ENCODE measurements around the gene POLK. TPM values are rescaled to one million over a fixed set of nuclear protein-coding genes. Genes with fewer than 3 reads are reported as not detected.
A peak's percentile ranks its signal among the peaks of the same experiment; 100 is the strongest.
"Not testable (repeated sequence)": the region's sequence is repeated elsewhere in the genome, so short reads cannot be mapped to it uniquely, and the experiment has no call there.

The POLK gene
- total and polyA plus RNA-seq, 11 donors = 5.2 to 28.8 (median 19.9) TPM

- Histone ChIP-seq H3K4me1 (peaks cover 0 to 8% (median 0%) of the 10 kb centered on the region in 12 donors), H3K9me3 (peaks cover 0 to 42% (median 3%) of the 10 kb centered on the region in 12 donors), H3K27ac (no peak overlapping the region), H3K27me3 (no peaks in the 10 kb centered on the region), H3K4me3 (no peak overlapping the region), H3K36me3 (no peaks in the 10 kb centered on the region)
- intact Hi-C loops (cut with DNase I) = no loop called here
- WGBS, 4 donors = 94 to 97% (median 95%) methylated on average over 3 of the region's 3 CpGs
- peak in 2 of 4 donors; percentile 13 to 18 for ATAC-seq
- TF ChIP-seq CTCF (IDR thresholded peaks at IDR 0.05) (no peak), POLR2A (IDR thresholded peaks at IDR 0.05) (no peak)
- peak in 1 of 5 donors; percentile 15 for DNase-seq
Observed at GRCh38 chr5:75482482-75482881, 29.2 kb upstream of the POLK start.

GRCh38 chr5:75484605-75485004 is 27.1 kb upstream of the POLK start:
- Histone ChIP-seq H3K9me3 (peaks cover 0 to 55% (median 3%) of the 10 kb centered on the region in 12 donors), H3K4me1 (peaks cover 0 to 2% (median 0%) of the 10 kb centered on the region in 12 donors), H3K27me3 (no peaks in the 10 kb centered on the region), H3K27ac (no peak overlapping the region), H3K36me3 (no peaks in the 10 kb centered on the region), H3K4me3 (no peak overlapping the region)
- TF ChIP-seq POLR2A (IDR thresholded peaks at IDR 0.05) (no peak), CTCF (IDR thresholded peaks at IDR 0.05) (no peak)
- DNase-seq (no peak), ATAC-seq (no peak)
- 71 to 91% (median 79%) methylated on average over 1 of the region's 1 CpG for WGBS, 4 donors
- intact Hi-C loops (cut with DNase I) = no loop called here

GRCh38 chr5:75489847-75490246 is 21.8 kb upstream of the POLK start:
- H3K27me3 ChIP-seq, H3K4me1 ChIP-seq, ATAC-seq, DNase-seq, H3K4me3 ChIP-seq, H3K27ac ChIP-seq: not testable (repeated sequence)
- 96 to 99% (median 98%) methylated on average over 6 of the region's 6 CpGs for WGBS, 4 donors
- peaks cover 0 to 48% (median 3%) of the 10 kb centered on the region in 12 donors for H3K9me3 ChIP-seq
- intact Hi-C loops (cut with DNase I) = loop anchor here in 1 of 10 donors (10.0 kb wide), 1 partner anchor 165 kb away; no protein-coding TSS in a partner anchor
- peaks cover 0 to 15% (median 7%) of the 10 kb centered on the region in 9 donors for H3K36me3 ChIP-seq

DNA sequence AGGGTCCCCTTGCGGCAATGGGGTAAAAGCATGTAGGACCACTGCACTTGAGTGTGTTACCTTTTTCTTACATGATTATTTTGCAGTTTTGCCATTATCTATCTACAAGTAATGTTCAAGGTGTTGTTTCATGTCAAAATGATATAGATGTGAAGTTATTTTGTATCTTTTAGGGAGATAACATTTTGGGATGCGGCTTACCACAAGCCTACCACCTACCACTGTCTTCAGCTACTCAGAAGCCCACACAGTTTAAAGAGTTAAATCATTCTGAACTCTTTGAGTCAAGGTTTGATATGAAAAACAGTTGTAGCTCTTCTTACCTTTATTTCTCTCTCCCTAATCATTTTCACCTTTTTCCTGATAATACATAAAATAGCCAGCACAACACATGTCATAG is 20.1 kb upstream of the POLK start:
- Histone ChIP-seq H3K4me3 (no peak overlapping the region), H3K9me3 (peaks cover 0 to 30% (median 3%) of the 10 kb centered on the region in 12 donors), H3K36me3 (peaks cover 0 to 15% (median 7%) of the 10 kb centered on the region in 9 donors), H3K4me1 (no peaks in the 10 kb centered on the region), H3K27ac (no peak overlapping the region), H3K27me3 (no peaks in the 10 kb centered on the region)
- no peak for DNase-seq
- 94 to 99% (median 97%) methylated on average over 2 of the region's 2 CpGs for WGBS, 4 donors
- no peak for ATAC-seq
- TF ChIP-seq CTCF (IDR thresholded peaks at IDR 0.05) (no peak), POLR2A (IDR thresholded peaks at IDR 0.05) (no peak)
- intact Hi-C loops (cut with DNase I) = loop anchor here in 1 of 10 donors (10.0 kb wide), 1 partner anchor 163 kb away; no protein-coding TSS in a partner anchor

DNA sequence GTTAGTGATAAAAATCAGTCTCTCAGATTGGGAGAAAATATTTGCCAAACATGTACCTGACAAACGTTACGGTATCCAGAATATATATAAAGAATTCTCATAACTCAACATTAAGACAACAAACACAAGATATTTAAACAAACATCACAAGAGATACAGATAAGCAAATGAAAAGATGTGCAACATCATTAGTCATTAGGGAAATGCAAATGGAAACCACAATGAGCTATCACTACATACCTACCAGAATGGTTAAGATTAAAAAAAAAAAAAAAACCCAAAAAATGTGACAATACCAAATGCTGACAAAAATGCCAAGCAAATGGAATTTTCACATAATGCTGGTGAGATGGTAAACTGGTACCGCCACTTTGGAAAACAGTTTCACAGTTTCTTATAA is 15.7 kb upstream of the POLK start:
- ATAC-seq (no peak), DNase-seq (no peak)
- intact Hi-C loops (cut with DNase I) = loop anchor here in 1 of 10 donors (10.0 kb wide), 1 partner anchor 159 kb away; no protein-coding TSS in a partner anchor
- TF ChIP-seq CTCF (IDR thresholded peaks at IDR 0.05) = no peak
- no peaks in the 10 kb centered on the region for H3K27me3 ChIP-seq
- WGBS, 4 donors = 91 to 97% (median 95%) methylated on average over 3 of the region's 3 CpGs
- H3K9me3 ChIP-seq = no peaks in the 10 kb centered on the region
- no peak overlapping the region for H3K27ac ChIP-seq
- no peak overlapping the region for H3K4me3 ChIP-seq
- H3K4me1 ChIP-seq = no peaks in the 10 kb centered on the region
- H3K36me3 ChIP-seq = peaks cover 0 to 29% (median 11%) of the 10 kb centered on the region in 9 donors

All from heart left ventricle (tissue), 16 donors.